H9 (cell line): ENCODE measurements around the gene PAH. TPM values are rescaled to one million over a fixed set of nuclear protein-coding genes. Genes with fewer than 3 reads are reported as not detected.

ENCODE experiments used
- DNase-seq: peaks from one replicate; pipeline ENCODE4 v3.0.0-alpha.2; 2017
- H2AFZ ChIP-seq: one replicate; pipeline ENCODE4 v1.6.1; 2013; ENCODE audit warnings: mild to moderate bottlenecking, low read length, control low read depth, moderate library complexity
- H2AK5ac ChIP-seq: 2 replicates; pipeline ENCODE4 v1.6.1; 2013; ENCODE audit warnings: low read length, control low read depth, mixed read lengths; ENCODE audit not compliant: insufficient read length
- H2BK120ac ChIP-seq: one replicate; pipeline ENCODE4 v1.6.1; 2013; ENCODE audit warnings: low read depth, mild to moderate bottlenecking, low read length, control low read depth, inconsistent platforms; ENCODE audit not compliant: poor library complexity, severe bottlenecking
- H2BK12ac ChIP-seq: 2 replicates; pipeline ENCODE4 v1.6.1; 2013; ENCODE audit warnings: low read length, control low read depth, mixed read lengths, low read depth; ENCODE audit not compliant: insufficient read length
- H2BK15ac ChIP-seq: 2 replicates; pipeline ENCODE4 v1.6.1; 2013; ENCODE audit warnings: low read depth, low read length, control low read depth
- H2BK20ac ChIP-seq: one replicate; pipeline ENCODE4 v1.6.1; 2013; ENCODE audit warnings: low read depth, mild to moderate bottlenecking, low read length, control low read depth, inconsistent platforms; ENCODE audit not compliant: poor library complexity, severe bottlenecking
- H2BK5ac ChIP-seq: 2 replicates; pipeline ENCODE4 v1.6.1; 2013; ENCODE audit warnings: low read length, control low read depth, mixed read lengths; ENCODE audit not compliant: insufficient read length
- H3K14ac ChIP-seq: 2 replicates; pipeline ENCODE4 v1.6.1; 2013; ENCODE audit warnings: low read length, control low read depth; ENCODE audit not compliant: insufficient read depth
- H3K18ac ChIP-seq: 2 replicates; pipeline ENCODE4 v1.6.1; 2013; ENCODE audit warnings: low read depth, mild to moderate bottlenecking, mixed read lengths, low read length, control low read depth; ENCODE audit not compliant: insufficient read length
- H3K23ac ChIP-seq: 2 replicates; pipeline ENCODE4 v1.6.1; 2013; ENCODE audit warnings: low read length, control low read depth, mixed read lengths, low read depth; ENCODE audit not compliant: insufficient read length
- H3K23me2 ChIP-seq: 2 replicates; pipeline ENCODE4 v1.6.1; 2013; ENCODE audit warnings: low read depth, mild to moderate bottlenecking, mixed read lengths, low read length, control low read depth; ENCODE audit not compliant: insufficient read length, poor library complexity, severe bottlenecking
- H3K27ac ChIP-seq: 2 replicates; pipeline ENCODE4 v1.5.1; 2013; ENCODE audit warnings: low read length, control low read depth, mixed read lengths, low read depth; ENCODE audit not compliant: insufficient read length
- H3K27me3 ChIP-seq: 2 replicates; pipeline ENCODE4 v1.6.1; 2013; ENCODE audit warnings: low read length, control low read depth, inconsistent platforms; ENCODE audit not compliant: insufficient read depth
- H3K4ac ChIP-seq: 2 replicates; pipeline ENCODE4 v1.6.1; 2013; ENCODE audit warnings: low read depth, mild to moderate bottlenecking, control low read depth, inconsistent platforms, low read length, moderate library complexity
- H3K4me1 ChIP-seq: 2 replicates; pipeline ENCODE4 v1.6.1; 2013; ENCODE audit warnings: low read length, control low read depth, inconsistent platforms; ENCODE audit not compliant: insufficient read depth
- H3K4me2 ChIP-seq: 2 replicates; pipeline ENCODE4 v1.6.1; 2013; ENCODE audit warnings: low read length, control low read depth, mixed read lengths; ENCODE audit not compliant: insufficient read length, insufficient read depth
- H3K56ac ChIP-seq: 2 replicates; pipeline ENCODE4 v1.6.1; 2013; ENCODE audit warnings: low read depth, mild to moderate bottlenecking, mixed read lengths, low read length, control low read depth; ENCODE audit not compliant: insufficient read length
- H3K79me1 ChIP-seq: 2 replicates; pipeline ENCODE4 v1.6.1; 2013; ENCODE audit warnings: low read depth, mild to moderate bottlenecking, moderate library complexity, low read length, control low read depth, inconsistent platforms; ENCODE audit not compliant: insufficient read depth, poor library complexity, severe bottlenecking
- H3K79me2 ChIP-seq: 2 replicates; pipeline ENCODE4 v1.6.1; 2013; ENCODE audit warnings: low read length, control low read depth, inconsistent platforms; ENCODE audit not compliant: insufficient read depth
- H3K9ac ChIP-seq: 2 replicates; pipeline ENCODE4 v1.6.1; 2013; ENCODE audit warnings: low read length, control low read depth, mixed read lengths; ENCODE audit not compliant: insufficient read length; ENCODE audit errors: extremely low read depth
- H3K9me3 ChIP-seq: one replicate; pipeline ENCODE4 v1.6.1; 2013; ENCODE audit warnings: low read depth, low read length, inconsistent platforms; ENCODE audit not compliant: control insufficient read depth
- H3T11ph ChIP-seq: one replicate; pipeline ENCODE4 v1.6.1; 2013; ENCODE audit warnings: mild to moderate bottlenecking, low read length, control low read depth, inconsistent platforms
- H4K20me1 ChIP-seq: one replicate; pipeline ENCODE4 v1.6.1; 2013; ENCODE audit not compliant: control insufficient read depth, insufficient read length, insufficient read depth
- H4K5ac ChIP-seq: 2 replicates; pipeline ENCODE4 v1.6.1; 2013; ENCODE audit warnings: low read depth, mild to moderate bottlenecking, mixed read lengths, low read length, control low read depth; ENCODE audit not compliant: insufficient read length
- H4K8ac ChIP-seq: replicated peaks from 2 replicates; pipeline ENCODE4 v1.6.1; 2013; ENCODE audit warnings: low read length, control low read depth, mixed read lengths, low read depth; ENCODE audit not compliant: insufficient read length
- H4K91ac ChIP-seq: 2 replicates; pipeline ENCODE4 v1.6.1; 2013; ENCODE audit warnings: low read depth, mild to moderate bottlenecking, moderate library complexity, mixed read lengths, low read length, control low read depth; ENCODE audit not compliant: insufficient read length
- H3K27ac Mint-ChIP-seq, 3 experiments: 2 replicates in 2 of 3; 3 replicates in 1 of 3; pipeline ENCODE4 v1.8.0; 2020 to 2021; ENCODE audit warnings: mixed read lengths in 3 of 3, mild to moderate bottlenecking in 1 of 3, moderate library complexity in 1 of 3
- H3K27me3 Mint-ChIP-seq: 2 replicates; pipeline ENCODE4 v1.8.0; 2021; ENCODE audit warnings: low read depth, mild to moderate bottlenecking, moderate library complexity, mixed read lengths
- H3K36me3 Mint-ChIP-seq, 3 experiments: 2 replicates in 2 of 3; 3 replicates in 1 of 3; pipeline ENCODE4 v1.8.0; 2020 to 2021; ENCODE audit warnings: low read depth in 3 of 3, mixed read lengths in 3 of 3; ENCODE audit not compliant: insufficient read depth in 1 of 3
- H3K4me1 Mint-ChIP-seq, 2 experiments: 2 replicates each; pipeline ENCODE4 v1.8.0; 2020; ENCODE audit warnings: mixed read lengths in 2 of 2
- H3K4me3 Mint-ChIP-seq, 2 experiments: 2 replicates in 1 of 2; 3 replicates in 1 of 2; pipeline ENCODE4 v1.8.0; 2020 to 2021; ENCODE audit warnings: mild to moderate bottlenecking in 2 of 2, mixed read lengths in 2 of 2, moderate library complexity in 1 of 2
- H3K9me3 Mint-ChIP-seq, 2 experiments: 2 replicates in 1 of 2; 3 replicates in 1 of 2; pipeline ENCODE4 v1.8.0; 2020; ENCODE audit warnings: mild to moderate bottlenecking in 2 of 2, mixed read lengths in 2 of 2, moderate library complexity in 1 of 2
- WGBS: extraction: QIAGEN DNeasy Blood & Tissue Kit; methylation state at CpG from one replicate; pipeline ENCODE4 v1.1.7; 2013; ENCODE audit warnings: missing lambda C conversion rate, low lambda C conversion rate, mixed read lengths; ENCODE audit not compliant: insufficient read length; ENCODE audit errors: extremely low coverage; 5-methylcytosine and 5-hydroxymethylcytosine counted together
- total RNA-seq: library from RNA; stranded (reverse); gene quantifications from 2 replicates; pipeline ENCODE4 v1.2.1, GENCODE V29; 2021
- TF ChIP-seq, protein P1 (sequence below): fragments of 200-600 bp; sonication (generic); conservative IDR thresholded peaks from 3 replicates; pipeline ENCODE4 v1.8.0; 2021; ENCODE audit warnings: antibody characterized with exemption, mild to moderate bottlenecking

The PAH gene
- total RNA-seq, 1 experiment from 2014 or later, result 6.1 TPM

DNA sequence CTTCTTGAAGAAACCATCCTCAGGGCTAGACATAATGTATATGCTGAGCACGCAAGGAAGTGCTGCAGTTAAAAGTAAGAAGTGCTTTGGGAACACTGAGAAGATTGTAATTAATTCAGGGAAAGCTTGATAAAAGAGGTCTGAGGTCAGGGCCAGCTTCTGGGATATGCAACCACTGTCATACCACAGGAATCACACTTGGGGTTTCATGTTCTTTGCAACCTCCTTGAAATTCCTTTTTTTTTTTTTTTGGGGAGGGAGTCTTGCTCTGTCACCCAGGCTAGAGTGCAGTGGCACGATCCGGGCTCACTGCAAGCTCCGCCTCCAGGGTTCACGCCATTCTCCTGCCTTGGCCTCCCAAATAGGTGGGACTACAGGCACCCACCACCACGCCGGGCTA is 6.9 kb downstream of the PAH start:
- Mint-ChIP-seq H3K36me3 (no peaks in the 10 kb centered on the region; a peak in 1 of 7 replicates), H3K9me3 (no peaks in the 10 kb centered on the region; a peak in 1 of 5 replicates), H3K27ac (no peak overlapping the region), H3K27me3 (no peaks in the 10 kb centered on the region; the same call in 1 of the 2 replicates), H3K4me1 (peaks cover 3 to 6% of the 10 kb centered on the region in 2 experiments; a peak in 2 of 4 replicates), H3K4me3 (no peak overlapping the region)
- H2BK12ac ChIP-seq, result no peak overlapping the region
- no peak overlapping the region for H3K14ac ChIP-seq
- no peaks in the 10 kb centered on the region for H3K9me3 ChIP-seq
- no CpG with 5 or more reads among the region's 7 CpGs for WGBS
- no peak overlapping the region for H3K4me2 ChIP-seq
- H2BK5ac ChIP-seq, result no peak overlapping the region
- no peak overlapping the region for H3T11ph ChIP-seq
- no peaks in the 10 kb centered on the region for H3K23me2 ChIP-seq
- H2BK120ac ChIP-seq, result no peak overlapping the region
- H4K91ac ChIP-seq, result no peak overlapping the region
- H3K23ac ChIP-seq, result no peak overlapping the region
- no peaks in the 10 kb centered on the region for H3K79me1 ChIP-seq
- DNase-seq, result no peak
- H4K5ac ChIP-seq, result no peak overlapping the region
- TF ChIP-seq, protein P1, sequence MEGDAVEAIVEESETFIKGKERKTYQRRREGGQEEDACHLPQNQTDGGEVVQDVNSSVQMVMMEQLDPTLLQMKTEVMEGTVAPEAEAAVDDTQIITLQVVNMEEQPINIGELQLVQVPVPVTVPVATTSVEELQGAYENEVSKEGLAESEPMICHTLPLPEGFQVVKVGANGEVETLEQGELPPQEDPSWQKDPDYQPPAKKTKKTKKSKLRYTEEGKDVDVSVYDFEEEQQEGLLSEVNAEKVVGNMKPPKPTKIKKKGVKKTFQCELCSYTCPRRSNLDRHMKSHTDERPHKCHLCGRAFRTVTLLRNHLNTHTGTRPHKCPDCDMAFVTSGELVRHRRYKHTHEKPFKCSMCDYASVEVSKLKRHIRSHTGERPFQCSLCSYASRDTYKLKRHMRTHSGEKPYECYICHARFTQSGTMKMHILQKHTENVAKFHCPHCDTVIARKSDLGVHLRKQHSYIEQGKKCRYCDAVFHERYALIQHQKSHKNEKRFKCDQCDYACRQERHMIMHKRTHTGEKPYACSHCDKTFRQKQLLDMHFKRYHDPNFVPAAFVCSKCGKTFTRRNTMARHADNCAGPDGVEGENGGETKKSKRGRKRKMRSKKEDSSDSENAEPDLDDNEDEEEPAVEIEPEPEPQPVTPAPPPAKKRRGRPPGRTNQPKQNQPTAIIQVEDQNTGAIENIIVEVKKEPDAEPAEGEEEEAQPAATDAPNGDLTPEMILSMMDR, result no peak
- no peak overlapping the region for H3K18ac ChIP-seq
- no peak overlapping the region for H3K9ac ChIP-seq
- no peak overlapping the region for H2AFZ ChIP-seq
- no peaks in the 10 kb centered on the region for H4K20me1 ChIP-seq
- no peak overlapping the region for H2AK5ac ChIP-seq
- no peak overlapping the region for H3K27ac ChIP-seq
- H3K27me3 ChIP-seq, result no peaks in the 10 kb centered on the region
- no peak overlapping the region for H4K8ac ChIP-seq
- H2BK15ac ChIP-seq, result no peak overlapping the region
- H3K4ac ChIP-seq, result no peak overlapping the region
- H3K4me1 ChIP-seq, result no peaks in the 10 kb centered on the region
- H3K56ac ChIP-seq, result no peak overlapping the region
- H2BK20ac ChIP-seq, result no peak overlapping the region
- no peaks in the 10 kb centered on the region for H3K79me2 ChIP-seq
